HG03521 (cell line): ENCODE results near the gene STAC3.
"Not testable (repeated sequence)": the region's sequence is repeated elsewhere in the genome, so short reads cannot be mapped to it uniquely, and the experiment has no call there.

Source experiments
- ATAC-seq: cut with Tn5 transposase; IDR thresholded peaks from one replicate; pipeline ENCODE4 v1.9.1; 2021; ENCODE audit warnings: mild to moderate bottlenecking, moderate library complexity; ENCODE audit not compliant: unreplicated experiment

The STAC3 gene

DNA sequence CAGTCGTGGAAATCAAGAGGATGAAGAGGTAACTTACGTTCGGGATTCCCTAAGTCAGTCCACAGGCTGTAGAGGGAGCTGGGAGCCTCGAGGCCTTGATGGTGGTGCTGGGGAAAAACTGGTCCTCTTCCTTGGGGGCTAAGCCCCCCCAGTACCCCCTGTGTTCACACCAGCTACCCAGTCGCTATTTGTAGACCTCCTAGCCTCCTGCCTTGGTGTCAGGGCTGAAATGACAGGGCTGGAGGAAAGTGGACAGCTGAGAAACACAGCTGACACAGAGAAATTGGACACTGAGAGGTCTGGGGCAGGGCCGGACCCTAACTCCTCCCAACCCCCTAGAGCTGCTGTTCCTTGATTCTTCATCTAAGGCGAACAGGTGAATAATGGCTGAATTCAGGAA is at the start of gene STAC3:
Gene STAC3 (minus strand): TSS at position 232 of the 400 bp plus-strand sequence. CDS start 1,551 bp downstream, outside the sequence.
- no peak for ATAC-seq

DNA sequence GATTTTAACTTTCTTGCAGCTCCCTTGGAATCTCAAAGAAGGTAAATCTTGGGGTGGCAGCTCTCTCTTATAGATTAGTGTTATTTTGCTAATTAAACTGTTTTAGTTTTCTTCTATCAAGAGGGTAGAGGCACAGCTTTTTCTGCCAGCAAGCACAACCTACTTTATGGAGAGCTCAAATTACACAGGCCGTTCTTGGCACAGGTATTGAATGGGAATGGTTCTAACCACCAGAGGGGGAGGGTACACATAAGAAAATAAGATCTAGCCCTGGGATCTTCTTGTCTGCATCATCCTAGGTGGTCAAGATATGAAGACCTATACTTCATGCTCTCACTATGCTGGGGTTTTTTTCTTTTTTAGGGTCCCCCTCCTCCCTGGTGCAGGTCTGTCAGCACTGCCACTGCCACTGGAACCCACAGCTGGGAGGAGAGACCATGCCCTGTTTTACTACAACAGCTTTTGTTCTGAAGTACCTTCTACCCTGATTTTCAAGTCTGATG is 48.6 kb upstream of the STAC3 start:
- no peak for ATAC-seq

DNA sequence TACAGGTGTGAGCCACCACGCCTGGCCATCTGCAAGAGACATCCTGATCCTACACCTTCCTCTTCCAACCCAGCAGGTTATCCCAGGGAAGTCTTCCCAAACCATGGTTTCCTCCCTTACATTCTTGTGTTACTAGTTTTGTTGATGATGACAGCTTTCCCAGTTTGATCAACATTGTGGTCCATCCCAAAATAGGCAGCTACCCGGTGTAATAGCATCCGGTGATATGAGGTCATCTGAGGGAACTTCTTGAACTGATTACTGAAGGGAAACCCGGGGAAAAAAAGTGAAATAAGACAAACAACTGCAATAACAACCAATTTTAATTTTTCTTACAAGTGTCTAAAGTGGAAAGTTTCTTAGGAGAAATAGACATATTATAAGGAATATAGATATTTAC is 45.3 kb upstream of the STAC3 start:
- ATAC-seq = no peak

DNA sequence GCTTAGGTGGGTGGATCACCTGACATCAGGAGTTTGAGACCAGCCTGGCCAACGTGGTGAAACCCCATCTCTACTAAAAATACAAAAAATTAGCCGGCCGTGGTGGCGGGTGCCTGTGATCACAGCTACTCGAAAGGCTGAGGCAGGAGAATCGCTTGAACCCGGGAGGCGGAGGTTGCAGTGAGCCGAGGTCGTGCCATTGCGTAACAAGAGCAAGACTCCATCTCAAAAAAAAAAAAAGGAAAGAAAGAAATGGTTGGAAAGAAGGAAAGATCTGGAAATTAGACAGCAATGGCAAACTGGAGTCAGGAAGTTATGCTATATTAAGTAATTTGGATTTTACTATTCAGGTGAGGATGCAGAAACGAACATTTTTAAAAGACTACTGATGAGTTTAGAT is 31.1 kb upstream of the STAC3 start:
- not testable (repeated sequence) for ATAC-seq

DNA sequence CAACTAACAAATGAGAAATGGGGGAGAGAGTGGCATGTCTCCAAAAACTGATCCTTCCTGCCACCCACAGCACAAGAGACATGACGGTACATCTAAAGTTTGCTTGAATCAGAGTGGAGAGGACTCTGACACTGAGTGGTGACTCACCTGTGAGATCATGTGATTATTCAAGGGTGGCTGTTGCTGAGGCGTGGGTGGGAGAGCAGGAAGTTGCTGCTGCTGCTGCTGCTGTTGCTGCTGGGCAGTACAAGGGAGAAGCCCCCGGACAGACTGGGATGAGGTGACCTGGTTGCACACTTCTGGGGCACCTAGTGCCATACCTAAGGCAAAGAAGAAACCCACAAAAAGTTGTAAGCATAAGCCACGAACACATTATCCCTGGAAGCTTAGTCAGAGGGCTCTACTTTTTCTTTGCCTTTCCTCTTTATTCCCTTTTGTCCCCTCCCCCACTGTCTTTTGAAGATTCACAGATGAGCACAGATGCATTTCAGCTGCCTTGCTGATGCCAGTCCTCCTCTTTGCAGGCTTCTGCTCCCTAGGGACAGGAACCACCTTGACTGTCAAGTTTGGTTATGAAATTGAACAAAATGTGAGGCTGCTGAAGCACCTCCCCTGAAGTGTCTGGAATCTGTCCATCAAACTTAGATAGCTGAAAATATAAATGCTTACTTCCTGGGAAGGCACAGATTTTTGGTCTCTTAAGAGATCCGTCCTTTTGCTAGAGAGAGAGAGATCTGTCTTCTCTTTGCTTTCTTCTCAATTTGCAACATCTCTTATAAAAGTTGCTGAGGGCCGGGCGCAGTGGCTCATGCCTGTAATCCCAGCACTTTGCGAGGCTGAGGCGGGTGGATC is 29.4 kb upstream of the STAC3 start:
- ATAC-seq = peak; percentile 90

DNA sequence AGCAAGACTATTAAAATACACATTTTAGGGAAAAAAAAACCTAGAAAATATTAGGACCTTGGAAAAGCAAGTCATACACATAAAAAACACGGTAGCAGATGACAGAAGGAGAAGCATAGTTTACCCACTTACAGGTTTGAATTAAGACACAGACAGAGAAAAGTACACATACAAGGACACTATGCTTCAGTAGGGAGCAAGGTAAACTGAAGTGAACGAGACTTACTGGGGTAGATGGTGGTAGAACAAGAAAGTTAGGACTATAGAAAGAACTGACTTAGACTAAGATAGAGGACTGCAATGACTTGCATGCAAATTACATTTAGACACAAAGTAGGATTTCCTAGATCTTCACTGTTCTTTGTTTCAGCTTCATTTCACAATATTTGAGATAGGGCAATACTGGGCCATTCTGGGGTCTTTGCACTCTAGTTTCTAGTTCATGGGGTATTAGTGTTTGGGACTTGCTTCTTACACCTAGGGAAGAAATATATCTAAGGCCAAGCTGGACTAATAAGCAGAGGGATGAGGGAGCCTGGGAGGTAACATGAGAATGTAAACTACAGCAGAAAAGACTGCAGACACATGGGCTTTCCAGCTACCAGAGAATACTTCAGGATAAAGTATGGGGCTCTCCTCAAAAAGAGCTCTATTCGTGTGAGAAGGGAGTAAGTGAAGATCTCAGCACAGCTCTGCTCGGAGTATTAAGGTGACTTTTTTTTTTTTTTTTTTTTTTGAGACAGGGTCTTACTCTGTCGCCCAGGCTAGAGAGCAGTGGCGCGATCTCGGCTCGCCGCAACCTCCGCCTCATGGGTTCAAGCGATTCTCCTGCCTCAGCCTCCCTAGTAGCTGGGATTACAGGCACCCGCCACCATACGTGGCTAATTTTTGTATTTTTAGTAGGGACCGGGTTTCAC is 27.7 kb upstream of the STAC3 start:
- ATAC-seq = no peak

DNA sequence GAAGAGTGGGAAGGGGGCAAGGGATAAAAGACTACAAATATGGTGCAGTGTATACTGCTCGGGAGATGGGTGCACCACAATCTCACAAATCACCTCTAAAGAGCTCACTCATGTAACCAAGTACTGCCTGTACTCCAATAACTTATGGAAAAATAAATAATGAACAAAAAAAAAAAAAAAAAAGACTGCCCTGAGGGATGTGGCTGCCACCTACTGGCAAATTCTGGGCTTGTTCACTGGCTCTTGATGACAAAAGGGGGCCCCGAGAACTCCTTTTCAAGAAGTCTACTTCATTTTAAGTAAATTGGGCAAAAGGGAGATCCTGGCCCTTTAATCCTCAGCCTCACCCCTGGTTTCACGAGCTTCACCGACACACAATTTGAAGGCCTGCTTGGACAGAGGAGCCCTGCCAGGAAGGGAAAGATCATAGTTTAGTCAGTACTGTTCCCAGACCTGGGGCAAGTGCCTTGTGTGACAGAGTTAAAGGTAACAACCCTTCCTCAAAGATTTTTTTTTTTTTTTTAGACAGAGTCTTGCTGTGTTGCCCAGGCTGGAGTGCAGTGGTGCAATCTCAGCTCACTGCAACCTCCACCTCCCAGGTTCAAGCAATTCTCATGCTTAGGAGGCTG is 26.1 kb upstream of the STAC3 start:
- no peak for ATAC-seq

DNA sequence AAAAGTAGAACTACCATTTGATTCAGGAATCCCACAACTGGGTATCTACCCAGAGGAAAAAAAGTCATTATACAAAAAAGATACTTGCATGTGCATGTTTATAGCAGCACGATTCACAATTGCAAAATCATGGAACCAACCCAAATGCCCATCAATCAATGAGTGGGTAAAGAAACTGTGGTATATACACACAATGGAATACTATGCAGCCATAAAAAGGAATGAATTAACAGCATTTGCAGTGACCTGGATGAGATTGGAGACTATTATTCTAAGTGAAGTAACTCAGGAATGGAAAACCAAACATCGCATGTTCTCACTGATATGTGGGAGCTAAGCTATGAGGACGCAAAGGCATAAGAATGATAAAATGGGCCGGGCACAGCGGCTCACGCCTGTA is 25.2 kb upstream of the STAC3 start:
- ATAC-seq = not testable (repeated sequence)

DNA sequence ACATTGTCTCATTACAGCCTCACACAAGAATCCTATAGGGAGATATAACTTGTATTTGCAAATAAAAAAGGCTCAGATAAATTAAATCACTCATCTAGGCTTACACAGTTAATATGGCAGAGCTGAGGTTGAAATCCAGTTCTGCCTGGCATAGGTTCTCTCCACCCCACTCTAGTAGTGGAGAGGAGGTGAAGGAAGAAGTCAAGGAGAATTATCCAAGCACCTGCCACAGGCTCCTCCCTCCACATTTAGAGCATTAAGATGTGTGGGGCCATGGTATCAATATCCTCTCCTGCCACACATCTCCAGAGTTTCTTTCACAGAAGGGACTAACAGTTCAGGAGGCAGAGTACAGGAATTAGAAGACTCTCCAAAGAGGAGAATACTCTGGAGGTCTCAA is 22.5 kb upstream of the STAC3 start:
- ATAC-seq = no peak

DNA sequence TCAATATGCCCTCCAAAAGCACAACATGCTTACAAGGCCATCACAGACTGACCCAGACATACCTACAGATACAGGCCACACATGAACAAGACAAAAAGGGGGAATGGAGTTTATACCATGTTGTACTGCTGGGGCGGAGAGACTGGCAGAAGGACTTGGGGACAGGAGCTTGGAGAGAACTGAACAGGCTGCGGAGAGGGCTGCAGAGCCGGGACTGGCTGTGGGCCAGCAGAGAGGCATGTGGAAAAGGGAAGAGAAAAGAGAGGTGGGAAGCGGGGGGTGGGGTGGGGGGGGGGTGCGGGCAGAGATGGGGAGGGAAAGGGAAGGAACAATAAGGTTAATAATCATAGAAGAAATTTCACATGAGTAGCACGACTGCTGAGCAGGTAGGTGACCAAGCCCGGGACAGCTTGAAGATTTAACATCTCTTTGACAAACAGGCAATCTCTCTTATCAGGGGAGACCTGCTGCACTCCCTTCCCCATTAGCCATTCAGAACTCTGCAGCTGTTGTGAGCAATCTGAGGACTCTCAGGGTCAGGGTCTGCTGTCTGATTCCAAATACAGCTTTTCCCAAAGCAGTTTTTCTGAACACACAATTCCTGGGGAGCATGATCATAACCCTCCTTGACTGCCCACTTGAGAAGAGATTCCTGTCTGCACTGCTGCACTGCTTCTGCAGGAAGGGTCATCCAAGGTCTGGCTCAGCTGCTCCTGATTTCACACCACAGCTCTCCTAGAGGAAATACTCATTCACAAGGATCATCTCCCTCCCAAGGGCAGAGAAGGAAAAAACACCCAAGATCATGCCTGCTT is 21.6 kb upstream of the STAC3 start:
- no peak for ATAC-seq

DNA sequence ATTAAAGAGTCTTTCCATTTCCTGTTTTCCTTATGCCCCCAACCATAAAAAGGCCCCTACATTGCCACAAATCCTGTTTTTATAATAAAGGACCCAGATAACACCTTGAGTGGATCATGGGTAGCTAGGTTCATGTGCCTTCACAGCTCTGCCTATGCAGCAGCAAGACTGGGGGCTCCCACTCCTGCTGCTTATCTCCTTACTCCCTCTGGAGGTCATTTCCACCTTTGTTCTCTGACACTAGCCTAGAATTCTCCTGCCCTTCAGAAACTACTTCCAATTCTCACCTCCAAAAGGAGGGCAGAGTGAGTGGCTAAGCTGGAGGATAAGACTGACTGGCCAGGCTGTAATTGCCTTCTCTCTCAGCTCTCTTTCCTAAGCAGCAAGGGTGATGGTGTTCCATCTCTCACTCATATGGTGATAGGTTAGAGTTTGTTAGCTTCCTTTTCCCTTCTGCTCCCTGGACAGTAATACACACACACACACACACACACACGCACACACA is 20.0 kb upstream of the STAC3 start:
- ATAC-seq = no peak

DNA sequence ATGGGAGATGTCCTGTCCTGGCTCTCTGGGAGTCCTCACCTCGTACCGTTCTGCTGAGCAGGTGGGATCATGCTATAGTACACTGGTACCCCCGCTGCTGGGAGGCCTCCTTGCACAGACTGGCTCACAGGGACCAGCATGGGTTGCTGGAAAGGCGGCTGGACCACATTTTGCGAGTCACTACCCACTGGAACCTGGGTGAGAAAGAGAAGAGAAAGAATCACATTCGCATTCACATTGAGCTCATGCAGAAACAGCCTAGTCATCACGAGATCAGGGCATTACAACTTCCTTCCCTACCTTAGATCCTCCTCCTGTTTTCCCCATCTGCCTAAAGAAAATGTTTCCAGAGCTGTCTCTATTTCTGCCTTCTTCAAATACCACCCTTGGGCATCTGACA is 17.3 kb upstream of the STAC3 start:
- no peak for ATAC-seq

DNA sequence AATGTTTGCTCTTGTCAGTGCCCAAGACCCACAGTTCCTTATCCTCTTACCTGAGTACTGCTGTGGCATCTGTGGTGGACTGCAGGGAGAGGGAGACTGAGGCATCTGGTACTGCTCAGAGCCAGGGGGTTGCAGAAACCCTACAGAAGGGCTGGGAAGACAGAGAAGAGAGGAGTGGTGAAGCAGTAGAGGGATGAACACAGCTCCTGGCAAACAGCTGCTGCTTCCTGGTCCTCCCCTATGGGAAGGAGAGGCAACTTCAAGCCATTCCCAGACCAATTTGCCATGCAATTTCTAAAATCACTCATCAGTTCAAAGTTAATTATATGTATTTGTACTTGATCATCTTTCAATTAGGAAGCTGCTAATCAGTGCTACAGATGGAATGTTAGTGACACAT is 15.7 kb upstream of the STAC3 start:
- no peak for ATAC-seq

DNA sequence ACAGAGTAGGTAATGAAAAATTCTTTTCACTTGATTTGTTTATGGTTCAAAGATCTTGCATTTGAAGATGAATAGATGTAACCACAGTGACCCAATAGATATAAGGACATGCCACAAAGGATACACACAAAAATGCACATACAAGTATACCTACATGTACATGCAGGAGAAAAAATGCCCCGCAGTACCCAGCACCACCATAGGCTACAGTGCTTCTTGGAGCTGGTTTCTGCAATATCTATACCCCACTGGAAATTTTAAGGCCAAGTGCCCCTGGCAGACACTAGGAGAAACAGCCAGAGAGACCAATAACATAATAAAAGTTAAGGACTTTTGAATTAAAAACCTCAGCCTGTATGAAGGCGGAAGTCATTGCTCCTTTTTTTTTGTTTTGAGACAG is 12.1 kb upstream of the STAC3 start:
- no peak for ATAC-seq

DNA sequence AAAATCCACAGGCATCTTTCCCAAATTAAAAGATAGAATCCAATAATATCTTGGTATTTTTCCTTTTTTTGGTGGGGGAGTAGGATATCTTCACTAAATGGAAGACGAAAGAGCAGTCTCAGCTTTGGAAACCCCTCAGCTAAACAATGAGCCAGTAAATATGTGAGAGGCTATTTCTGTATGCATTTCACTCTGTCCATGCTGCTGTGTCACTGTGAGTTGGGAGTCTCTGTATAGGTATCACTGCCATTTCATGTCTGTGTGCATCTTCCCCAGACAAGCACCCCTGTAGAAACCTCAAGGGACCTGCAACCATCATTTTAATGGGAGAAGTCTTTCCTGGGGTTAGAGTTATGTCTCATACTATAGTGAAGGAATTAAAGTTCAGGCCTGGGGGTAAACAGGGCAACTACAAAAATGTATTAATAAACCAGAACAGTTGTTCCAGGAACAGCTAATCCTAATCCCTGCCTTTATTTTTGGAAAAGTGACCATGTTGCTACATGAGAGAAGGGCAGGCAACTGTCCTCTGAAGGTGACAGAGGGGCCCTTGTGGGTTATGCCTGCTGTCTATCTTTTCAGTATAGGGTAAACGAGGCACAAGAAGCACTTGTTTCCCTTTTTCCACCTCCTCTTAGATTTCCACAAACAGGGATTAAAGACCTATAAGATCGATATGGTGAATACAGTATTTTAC is 11.3 kb upstream of the STAC3 start:
- no peak for ATAC-seq

DNA sequence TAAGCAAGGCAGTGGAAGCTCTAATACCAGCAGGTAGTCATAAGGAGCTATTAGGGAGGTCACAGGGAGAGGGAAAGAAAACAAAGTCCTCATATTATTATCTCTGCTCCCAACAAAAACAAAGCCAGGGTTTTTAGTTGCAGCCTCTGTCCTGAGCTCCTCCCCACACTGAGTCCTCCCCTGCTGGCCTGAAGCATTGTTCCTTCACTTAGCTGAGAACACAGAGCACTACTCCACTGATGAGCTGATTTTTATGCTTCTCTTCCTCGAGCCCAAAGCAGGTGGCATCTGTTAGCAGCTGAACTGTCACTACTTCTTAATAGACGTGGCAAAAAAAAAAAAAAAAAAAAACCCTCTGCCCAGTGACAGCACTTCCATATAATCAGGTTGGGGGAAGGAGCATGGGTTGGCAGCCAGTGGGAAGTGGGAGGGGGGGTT is 10.5 kb upstream of the STAC3 start:
- ATAC-seq = no peak

DNA sequence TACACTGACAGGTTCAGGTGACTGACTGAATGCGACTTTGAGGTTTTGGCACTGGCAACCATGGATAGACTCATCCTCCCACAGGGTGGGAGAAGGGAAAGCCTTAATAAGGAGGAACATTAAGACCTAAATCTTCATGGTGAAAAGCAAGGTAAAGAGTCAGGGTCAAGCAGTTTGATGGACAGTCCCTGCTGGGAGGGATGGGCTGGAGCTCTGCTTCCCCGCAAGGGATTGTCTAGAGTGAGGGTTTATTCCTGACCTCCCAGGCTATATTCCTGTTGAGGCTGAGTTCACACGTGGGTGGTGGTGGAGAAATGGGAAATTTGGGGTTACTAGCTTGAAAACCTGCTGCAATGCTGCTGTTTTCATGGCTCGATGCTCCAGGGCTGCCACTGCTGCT is 9.4 kb upstream of the STAC3 start:
- ATAC-seq = no peak

DNA sequence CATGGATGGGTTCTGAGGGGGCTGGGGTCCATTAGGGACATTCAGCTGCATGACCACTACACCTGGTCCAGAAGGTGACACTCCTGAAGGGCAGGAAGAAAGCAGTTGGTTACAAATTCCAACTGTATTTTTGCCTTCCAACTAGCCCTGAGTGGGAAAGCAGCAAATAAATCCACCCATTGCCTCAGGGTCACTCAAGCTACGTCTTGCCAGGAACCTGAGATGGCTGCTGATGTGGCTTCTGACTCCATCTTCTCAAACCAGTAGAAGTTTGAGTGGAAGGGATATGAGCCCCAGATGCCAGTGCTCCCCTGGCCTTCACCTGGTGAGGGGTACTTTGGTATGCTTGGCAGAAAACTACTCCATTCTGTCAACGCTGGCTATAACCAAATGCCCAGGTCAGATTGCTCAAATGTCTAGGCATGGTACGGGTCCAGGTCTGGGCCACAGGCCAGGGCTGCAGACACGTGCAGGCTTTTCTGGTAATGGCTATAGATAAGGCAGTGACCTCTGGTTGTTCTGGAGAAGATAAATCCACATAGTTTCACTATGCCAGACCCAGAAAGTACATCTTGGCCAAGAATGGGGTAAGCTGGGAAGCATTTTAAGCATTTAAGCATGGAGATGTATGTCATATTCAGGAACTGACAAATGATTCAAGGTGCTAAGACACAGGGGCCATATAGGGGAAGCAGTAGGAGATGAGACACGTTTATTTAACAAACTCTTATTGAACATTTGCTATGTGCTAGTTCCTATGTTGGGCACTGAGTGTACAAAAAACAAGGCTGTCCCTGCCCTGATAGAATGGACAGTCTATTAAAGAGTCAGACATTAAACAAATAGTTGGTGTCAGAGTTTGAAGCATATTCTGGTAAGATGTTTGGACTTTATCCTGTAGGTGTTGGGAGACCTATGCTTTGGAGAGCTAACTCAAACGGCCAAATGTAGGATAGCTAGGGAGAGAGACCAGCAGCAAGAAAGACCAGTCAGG is 8.3 kb upstream of the STAC3 start:
- no peak for ATAC-seq
